ENCODE results near the gene C2.

- TF ChIP-seq POLR2A (IDR thresholded peaks at IDR 0.05) = no peak
- no peak for TF ChIP-seq CTCF (IDR thresholded peaks at IDR 0.05)
Measured at GRCh38 chr6:31948753-31949413, 21.4 kb downstream of the C2 start.
